CD4-positive, alpha-beta T cell (primary cell): ENCODE measurements around the gene NDUFA8. TPM values are rescaled to one million over a fixed set of nuclear protein-coding genes. Genes with fewer than 3 reads are reported as not detected.

Experiments used
- ATAC-seq: fragments of 200-7000 bp; cut with Tn5 transposase; one replicate; pipeline ENCODE4 v1.10.0; 2022; ENCODE audit warnings: mild to moderate bottlenecking; ENCODE audit not compliant: poor library complexity
- CTCF ChIA-PET: fragments of 350-600 bp; sonication (Branson Sonifier 250); formaldehyde crosslinking; loops from one replicate; lab custom pipeline; 2021; ENCODE audit warnings: antibody characterized with exemption, inconsistent platforms; lab: Charles Lee
- POLR2A ChIA-PET: fragments of 350-600 bp; sonication (Branson Sonifier 250); formaldehyde crosslinking; loops from one replicate; lab custom pipeline; 2021; ENCODE audit warnings: antibody characterized with exemption, inconsistent platforms; lab: Charles Lee
- DNase-seq, 14 experiments: peaks; one replicate each; pipeline ENCODE4 v3.0.0-alpha.2; 2013 to 2020; ENCODE audit warnings: mixed read lengths in 2 of 14
- H3K27ac ChIP-seq, 2 donors: one replicate each; pipeline versions ENCODE4 v1.5.1 to v1.7.0; 2013; ENCODE audit warnings: low read length in 2 of 2, low read depth in 1 of 2, mild to moderate bottlenecking in 1 of 2
- H3K27me3 ChIP-seq, 2 experiments: 1 replicate in 1 of 2; 2 replicates in 1 of 2; pipeline versions ENCODE4 v1.6.1 to v1.7.0; 2013; ENCODE audit warnings: low read length in 2 of 2, control low read depth in 1 of 2, mild to moderate bottlenecking in 1 of 2, moderate library complexity in 1 of 2; ENCODE audit not compliant: insufficient read depth in 2 of 2, control insufficient read depth in 1 of 2
- H3K36me3 ChIP-seq: one replicate; pipeline ENCODE4 v1.6.1; 2013; ENCODE audit warnings: low read length, control low read depth; ENCODE audit not compliant: insufficient read depth
- H3K4me1 ChIP-seq: one replicate; pipeline ENCODE4 v1.6.1; 2013; ENCODE audit warnings: low read length, control low read depth; ENCODE audit not compliant: insufficient read depth
- H3K4me3 ChIP-seq: one replicate; pipeline ENCODE4 v1.5.1; 2013; ENCODE audit warnings: mild to moderate bottlenecking, low read length, moderate library complexity
- H3K9me3 ChIP-seq, 2 experiments: 1 replicate in 1 of 2; 2 replicates in 1 of 2; pipeline versions ENCODE4 v1.6.1 to v1.7.0; 2013; ENCODE audit warnings: low read length in 2 of 2, mild to moderate bottlenecking in 2 of 2, control low read depth in 1 of 2, moderate library complexity in 1 of 2; ENCODE audit not compliant: control insufficient read depth in 1 of 2, insufficient read depth in 1 of 2
- H3K27ac Mint-ChIP-seq: one replicate; pipeline ENCODE4 v1.8.0; 2020; ENCODE audit warnings: mixed read lengths
- H3K27me3 Mint-ChIP-seq: one replicate; pipeline ENCODE4 v1.8.0; 2021; ENCODE audit warnings: mixed read lengths
- H3K36me3 Mint-ChIP-seq: one replicate; pipeline ENCODE4 v1.8.0; 2021; ENCODE audit warnings: low read depth, mixed read lengths
- H3K4me1 Mint-ChIP-seq: one replicate; pipeline ENCODE4 v1.8.0; 2021; ENCODE audit warnings: low read depth, mixed read lengths
- H3K4me3 Mint-ChIP-seq: one replicate; pipeline ENCODE4 v1.8.0; 2020; ENCODE audit warnings: mild to moderate bottlenecking, mixed read lengths
- H3K9me3 Mint-ChIP-seq: one replicate; pipeline ENCODE4 v1.8.0; 2020; ENCODE audit warnings: mixed read lengths
- intact Hi-C, 2 experiments: fragments of 100-400 bp; cut with DNase I in 1 of 2; cut with micrococcal nuclease in 1 of 2; formaldehyde crosslinking; loops; one replicate each; pipeline versions ENCODE4 v1.15.1 to v1.9.0; 2023 to 2025; cut with DNase I, micrococcal nuclease
- total RNA-seq, 174 experiments: library from RNA in 2 of 174; stranded (reverse) in 2 of 174; gene quantifications; one replicate each; pipeline ENCODE4 v1.2.3 and lab custom pipeline; 2021 to 2026
- TF ChIP-seq, protein P1 (sequence below): fragments of 200-600 bp; IDR thresholded peaks from one replicate; pipeline ENCODE4 v1.8.0; 2022; ENCODE audit warnings: antibody characterized with exemption, mild to moderate bottlenecking

Gene NDUFA8
- total RNA-seq, 2 experiments from 2014 or later: 4.5 to 5.0 TPM

DNA sequence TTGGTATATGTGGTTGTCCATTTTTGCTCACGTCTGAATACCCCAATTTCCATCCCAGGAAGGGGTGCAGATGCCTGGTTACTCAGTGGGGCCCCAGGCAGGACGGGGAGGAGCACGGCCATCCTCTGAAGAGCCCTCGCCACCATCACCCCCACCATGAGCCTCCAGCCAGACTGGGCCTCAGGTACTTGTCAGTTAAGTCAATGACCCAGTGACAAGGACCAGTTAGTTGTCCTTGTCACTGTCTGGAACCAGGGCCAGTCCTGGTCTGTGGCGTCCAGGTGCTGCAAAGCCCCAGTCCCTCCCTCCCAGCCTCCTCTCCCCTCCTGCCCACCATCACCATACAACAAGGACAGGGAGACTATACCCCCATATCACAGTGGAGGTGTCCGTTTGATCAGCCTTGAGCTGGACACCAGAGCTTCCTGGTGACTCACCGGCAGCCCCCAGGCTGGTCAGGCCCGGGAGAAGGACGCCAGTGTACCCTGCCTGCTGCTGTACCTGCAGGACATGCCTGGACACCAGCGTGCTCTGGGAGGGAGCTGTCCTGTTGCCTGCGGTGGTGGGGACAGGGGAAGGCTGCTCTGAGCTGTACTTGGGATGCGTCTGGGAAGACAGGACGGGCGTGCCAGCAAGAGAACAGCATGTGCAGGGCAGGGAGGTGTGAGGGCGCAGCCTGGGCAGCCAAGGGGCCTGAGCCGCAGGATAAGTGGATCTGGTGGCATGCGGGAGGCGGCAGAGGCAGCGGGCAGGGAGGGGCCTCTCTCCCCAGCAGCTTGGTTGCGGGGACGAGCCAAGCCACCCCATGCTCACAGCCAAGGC lies 33.9 kb downstream of the NDUFA8 start:
- CTCF ChIA-PET: interaction anchor here (0.9 to 2.7 kb wide), 7 partner anchors 27 to 685 kb away, joined by 3 to 23 read pairs (median 4); partner anchors contain the start of gene MRRF
- H3K27ac ChIP-seq: no peak overlapping the region
- POLR2A ChIA-PET: interaction anchor here (0.6 to 1.2 kb wide), 3 partner anchors 26 to 225 kb away, joined by 3 to 5 read pairs (median 4); no protein-coding TSS in a partner anchor
- Mint-ChIP-seq H3K27ac (no peak overlapping the region), H3K9me3 (no peaks in the 10 kb centered on the region), H3K27me3 (peaks cover 54% of the 10 kb centered on the region), H3K36me3 (no peaks in the 10 kb centered on the region), H3K4me3 (no peak overlapping the region), H3K4me1 (peaks cover 21% of the 10 kb centered on the region)
- TF ChIP-seq, protein P1, sequence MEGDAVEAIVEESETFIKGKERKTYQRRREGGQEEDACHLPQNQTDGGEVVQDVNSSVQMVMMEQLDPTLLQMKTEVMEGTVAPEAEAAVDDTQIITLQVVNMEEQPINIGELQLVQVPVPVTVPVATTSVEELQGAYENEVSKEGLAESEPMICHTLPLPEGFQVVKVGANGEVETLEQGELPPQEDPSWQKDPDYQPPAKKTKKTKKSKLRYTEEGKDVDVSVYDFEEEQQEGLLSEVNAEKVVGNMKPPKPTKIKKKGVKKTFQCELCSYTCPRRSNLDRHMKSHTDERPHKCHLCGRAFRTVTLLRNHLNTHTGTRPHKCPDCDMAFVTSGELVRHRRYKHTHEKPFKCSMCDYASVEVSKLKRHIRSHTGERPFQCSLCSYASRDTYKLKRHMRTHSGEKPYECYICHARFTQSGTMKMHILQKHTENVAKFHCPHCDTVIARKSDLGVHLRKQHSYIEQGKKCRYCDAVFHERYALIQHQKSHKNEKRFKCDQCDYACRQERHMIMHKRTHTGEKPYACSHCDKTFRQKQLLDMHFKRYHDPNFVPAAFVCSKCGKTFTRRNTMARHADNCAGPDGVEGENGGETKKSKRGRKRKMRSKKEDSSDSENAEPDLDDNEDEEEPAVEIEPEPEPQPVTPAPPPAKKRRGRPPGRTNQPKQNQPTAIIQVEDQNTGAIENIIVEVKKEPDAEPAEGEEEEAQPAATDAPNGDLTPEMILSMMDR: peak; percentile 37
- peaks cover 36% of the 10 kb centered on the region for H3K4me1 ChIP-seq
- DNase-seq (peak in 1 of 14 experiments; percentile 23), ATAC-seq (peak; percentile 8)
- intact Hi-C loops: loop anchor here (1.0 kb wide), 2 partner anchors 225 to 685 kb away; no protein-coding TSS in a partner anchor
- peaks cover 0 to 6% of the 10 kb centered on the region in 2 experiments for H3K9me3 ChIP-seq
- H3K4me3 ChIP-seq: no peak overlapping the region
- no peaks in the 10 kb centered on the region for H3K36me3 ChIP-seq
- H3K27me3 ChIP-seq: peaks cover 18 to 27% of the 10 kb centered on the region in 2 experiments

- H3K4me1 ChIP-seq: peaks cover 36% of the 10 kb centered on the region
- Mint-ChIP-seq H3K36me3 (no peaks in the 10 kb centered on the region), H3K4me3 (peak overlapping the region; percentile 65), H3K9me3 (no peaks in the 10 kb centered on the region), H3K27me3 (peaks cover 52% of the 10 kb centered on the region), H3K27ac (no peak overlapping the region), H3K4me1 (peaks cover 21% of the 10 kb centered on the region)
- no peak overlapping the region for H3K27ac ChIP-seq
- ATAC-seq: peak; percentile 79
- H3K9me3 ChIP-seq: peaks cover 0 to 6% of the 10 kb centered on the region in 2 experiments
- POLR2A ChIA-PET: interaction anchor here (0.7 to 1.2 kb wide), 3 partner anchors 26 to 225 kb away, joined by 3 to 5 read pairs (median 4); partner anchors contain the start of genes MRRF and RBM18
- DNase-seq: peak; percentile 55 to 86 (median 74)
- no peak overlapping the region for H3K4me3 ChIP-seq
- CTCF ChIA-PET: interaction anchor here (0.6 to 2.7 kb wide), 10 partner anchors 25 to 685 kb away, joined by 3 to 23 read pairs (median 4); partner anchors contain the start of gene MRRF
- H3K27me3 ChIP-seq: peaks cover 18 to 27% of the 10 kb centered on the region in 2 experiments
- TF ChIP-seq, protein P1: peak; percentile 91
- H3K36me3 ChIP-seq: no peaks in the 10 kb centered on the region
- intact Hi-C loops: loop anchor here (1.0 kb wide), 2 partner anchors 225 to 685 kb away; no protein-coding TSS in a partner anchor
These were observed 34.4 kb downstream of the NDUFA8 start for GRCh38 chr9:122125158-122125508.

- peaks cover 0 to 6% of the 10 kb centered on the region in 2 experiments for H3K9me3 ChIP-seq
- Mint-ChIP-seq H3K4me3 (no peak overlapping the region), H3K9me3 (no peaks in the 10 kb centered on the region), H3K4me1 (peaks cover 21% of the 10 kb centered on the region), H3K27ac (no peak overlapping the region), H3K36me3 (no peaks in the 10 kb centered on the region), H3K27me3 (peaks cover 48% of the 10 kb centered on the region)
- TF ChIP-seq, protein P1: no peak
- H3K27me3 ChIP-seq: peaks cover 18 to 27% of the 10 kb centered on the region in 2 experiments
- POLR2A ChIA-PET: interaction anchor here (0.7 to 1.2 kb wide), 3 partner anchors 25 to 226 kb away, joined by 3 to 5 read pairs (median 4); partner anchors contain the start of genes MRRF and RBM18
- peaks cover 36% of the 10 kb centered on the region for H3K4me1 ChIP-seq
- DNase-seq (no peak), ATAC-seq (no peak)
- CTCF ChIA-PET: interaction anchor here (0.6 to 2.7 kb wide), 10 partner anchors 25 to 686 kb away, joined by 3 to 23 read pairs (median 4); partner anchors contain the start of gene MRRF
- H3K27ac ChIP-seq: no peak overlapping the region
- no peaks in the 10 kb centered on the region for H3K36me3 ChIP-seq
- intact Hi-C loops: no loop called here
- no peak overlapping the region for H3K4me3 ChIP-seq
These were observed 35.1 kb downstream of the NDUFA8 start for GRCh38 chr9:122124528-122124927.
